H1 (cell line): ENCODE data around the gene PAX5. TPM values are rescaled to one million over a fixed set of nuclear protein-coding genes. Genes with fewer than 3 reads are reported as not detected.

Source experiments
- BRCA1 ChIP-seq: IDR thresholded peaks from 2 replicates; pipeline ENCODE4 v1.6.1; 2012; ENCODE audit warnings: low read depth, low read length, improper control_type of control experiment
- CEBPB ChIP-seq: IDR thresholded peaks from 2 replicates; pipeline ENCODE4 v1.6.1; 2012; ENCODE audit warnings: low read depth, low read length
- CTCF ChIP-seq, 3 experiments: IDR thresholded peaks; 1 replicate in 2 of 3; 2 replicates in 1 of 3; pipeline versions ENCODE4 v1.5.1 to v1.6.1; 2011; ENCODE audit warnings: low read length in 3 of 3, mild to moderate bottlenecking in 3 of 3, inconsistent platforms in 2 of 3, low read depth in 1 of 3, moderate library complexity in 1 of 3; ENCODE audit not compliant: insufficient read depth in 1 of 3; ENCODE audit errors: control extremely low read depth in 1 of 3
- EGR1 ChIP-seq: IDR thresholded peaks from 2 replicates; pipeline ENCODE4 v1.6.1; 2011; ENCODE audit warnings: low read depth, low read length, borderline replicate concordance
- NRF1 ChIP-seq: IDR thresholded peaks from 2 replicates; pipeline ENCODE4 v1.6.1; 2011; ENCODE audit warnings: mild to moderate bottlenecking, low read depth, low read length, improper control_type of control experiment
- POU5F1 ChIP-seq: IDR thresholded peaks from 2 replicates; pipeline ENCODE4 v1.6.1; 2011; ENCODE audit warnings: low read depth, mild to moderate bottlenecking, low read length, moderate library complexity
- TAF7 ChIP-seq: optimal IDR thresholded peaks from 2 replicates; pipeline ENCODE3; 2011; ENCODE audit warnings: low read depth, mild to moderate bottlenecking, inconsistent platforms, low read length, moderate library complexity, borderline replicate concordance
- TCF12 ChIP-seq: IDR thresholded peaks from 2 replicates; pipeline ENCODE4 v1.6.1; 2011; ENCODE audit warnings: low read depth, mild to moderate bottlenecking, low read length
- polyA plus RNA-seq, 7 experiments: library from polyadenylated mRNA; depleted of rRNA in 3 of 7; stranded (reverse) in 5 of 7; unstranded in 2 of 7; fragments of >200 nt in 5 of 7; fragments of 200-250 nt in 2 of 7; gene quantifications; 1 replicate in 5 of 7; 2 replicates in 1 of 7; 4 replicates in 1 of 7; pipeline versions ENCODE4 v1.2.1 to v1.2.3, GENCODE V29; 2011 to 2013; ENCODE audit warnings: missing spikeins in 2 of 7, mixed read lengths in 2 of 7
- total RNA-seq: library from RNA; stranded (reverse); fragmentation: NEBNext Ultra II Directional; extraction: Animal tissue kit (Norgen Biotek cat#: 25700); gene quantifications from 2 replicates; pipeline ENCODE4 v1.2.1, GENCODE V29; 2021

PAX5 gene
- total and polyA plus RNA-seq, 2 of the 8 experiments (the other 6 are each of a cell fraction or from before 2014, with no cell fraction given), result 0.29 to 0.43 TPM

DNA sequence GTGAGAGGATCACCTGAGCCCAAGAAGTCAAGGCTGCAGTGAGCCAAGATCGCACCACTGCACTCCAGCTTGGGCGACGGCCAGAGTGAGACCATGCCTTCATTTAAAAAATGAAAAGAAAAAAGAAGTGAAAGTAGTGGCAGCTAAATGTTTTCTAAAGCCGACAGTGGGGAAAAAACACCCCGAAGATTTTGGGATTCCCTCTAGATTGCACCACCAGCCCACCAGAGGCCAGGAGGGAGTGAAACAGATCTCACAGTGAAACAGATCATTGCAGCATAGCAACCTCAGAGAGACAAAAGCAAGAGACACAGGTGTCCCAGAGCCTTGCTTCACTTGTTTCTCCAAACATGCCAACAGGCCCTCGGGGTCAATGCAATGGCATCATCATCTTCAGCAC, 156.8 kb downstream of the PAX5 start (continued):
- no peak for TF ChIP-seq CTCF (IDR thresholded peaks at IDR 0.05; ENCODE audit: control extremely low read depth in 1 of 3, insufficient read depth in 1 of 3, low read depth in 1 of 3, low read length in 3 of 3)
- no peak for TF ChIP-seq BRCA1
- no peak for TF ChIP-seq POU5F1
- TF ChIP-seq TCF12, result no peak
- no peak for TF ChIP-seq NRF1
- TF ChIP-seq TAF7, result no peak
- no peak for TF ChIP-seq EGR1
- TF ChIP-seq CEBPB, result no peak
